Ishikawa (cell line): ENCODE data around the gene OLIG1.

Experiments
- CEBPB ChIP-seq: IDR thresholded peaks from 2 replicates; pipeline ENCODE4 v1.6.1; 2012
- CREB1 ChIP-seq: IDR thresholded peaks from 2 replicates; pipeline ENCODE4 v1.6.1; 2012; ENCODE audit warnings: low read depth
- EGR1 ChIP-seq: IDR thresholded peaks from 2 replicates; pipeline ENCODE4 v1.6.1; 2012
- YY1 ChIP-seq: IDR thresholded peaks from 2 replicates; pipeline ENCODE4 v1.6.1; 2012; ENCODE audit warnings: low read depth

GRCh38 chr21:33051925-33052324, 18.0 kb upstream of the OLIG1 start:
- TF ChIP-seq YY1 (no peak), CREB1 (no peak), CEBPB (no peak), EGR1 (no peak)
